Activated gamma-delta T cell (primary cell): ENCODE measurements around the gene NUMA1.

ENCODE experiments used
- DNase-seq: peaks from one replicate; lab custom pipeline; 2025; lab: John Stamatoyannopoulos, UW

The NUMA1 gene

DNA sequence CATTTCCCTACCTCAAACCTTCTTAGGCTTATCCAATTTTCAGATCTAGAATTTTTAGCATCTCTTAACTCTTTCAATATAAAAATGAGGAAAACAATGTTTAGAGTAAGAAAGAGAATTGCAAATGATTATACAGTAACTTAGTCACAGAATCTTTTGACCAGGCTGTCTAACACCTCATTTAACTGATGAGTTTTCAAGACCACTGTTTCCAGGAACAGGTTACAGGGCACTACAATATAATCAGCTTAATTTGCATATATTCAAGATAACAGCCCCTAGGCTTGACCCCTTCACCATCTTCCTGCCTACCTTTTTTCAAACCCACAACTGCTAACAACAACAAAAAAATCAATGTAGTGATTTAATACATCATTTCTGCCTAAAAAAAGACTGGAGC lies 12.7 kb downstream of the NUMA1 start:
- DNase-seq = no peak

DNA sequence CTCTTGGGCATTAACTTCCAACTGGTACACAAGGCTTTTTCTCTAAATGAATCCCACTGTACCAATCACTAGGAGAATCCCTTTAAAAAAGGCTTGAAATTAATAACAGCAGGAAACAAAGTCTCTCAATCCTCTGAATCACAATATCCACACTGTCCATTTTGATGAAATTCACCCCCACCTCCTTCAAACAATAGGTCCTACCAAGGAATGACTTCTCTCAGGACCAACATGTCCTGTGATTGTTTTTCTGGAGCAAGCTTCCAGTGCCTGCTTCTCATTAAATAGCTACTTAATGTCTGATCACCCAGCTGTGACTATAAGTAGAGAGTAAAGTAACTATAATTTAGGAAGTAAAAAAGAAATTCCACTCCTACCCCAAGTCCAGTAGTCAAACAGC lies 13.1 kb downstream of the NUMA1 start:
- no peak for DNase-seq

DNA sequence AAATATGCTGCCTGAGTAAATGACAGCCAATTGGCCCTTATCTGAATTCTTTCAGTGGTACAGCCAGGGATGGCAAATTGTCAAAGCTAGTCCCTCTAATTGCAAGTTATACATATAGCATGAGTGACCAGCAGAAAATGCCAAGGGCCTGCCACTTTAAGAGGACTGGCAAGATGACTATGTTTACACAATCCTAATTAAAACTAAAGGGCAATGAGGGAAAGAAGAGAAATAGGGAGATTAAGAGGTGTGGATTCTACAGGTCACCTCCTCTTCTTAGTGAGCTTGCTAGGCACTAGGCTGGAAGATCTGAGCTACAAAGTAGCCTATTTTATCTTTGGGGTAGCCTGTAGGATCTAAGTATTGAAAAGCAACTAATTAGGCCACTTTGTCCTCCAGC lies 13.5 kb downstream of the NUMA1 start:
- DNase-seq = no peak

DNA sequence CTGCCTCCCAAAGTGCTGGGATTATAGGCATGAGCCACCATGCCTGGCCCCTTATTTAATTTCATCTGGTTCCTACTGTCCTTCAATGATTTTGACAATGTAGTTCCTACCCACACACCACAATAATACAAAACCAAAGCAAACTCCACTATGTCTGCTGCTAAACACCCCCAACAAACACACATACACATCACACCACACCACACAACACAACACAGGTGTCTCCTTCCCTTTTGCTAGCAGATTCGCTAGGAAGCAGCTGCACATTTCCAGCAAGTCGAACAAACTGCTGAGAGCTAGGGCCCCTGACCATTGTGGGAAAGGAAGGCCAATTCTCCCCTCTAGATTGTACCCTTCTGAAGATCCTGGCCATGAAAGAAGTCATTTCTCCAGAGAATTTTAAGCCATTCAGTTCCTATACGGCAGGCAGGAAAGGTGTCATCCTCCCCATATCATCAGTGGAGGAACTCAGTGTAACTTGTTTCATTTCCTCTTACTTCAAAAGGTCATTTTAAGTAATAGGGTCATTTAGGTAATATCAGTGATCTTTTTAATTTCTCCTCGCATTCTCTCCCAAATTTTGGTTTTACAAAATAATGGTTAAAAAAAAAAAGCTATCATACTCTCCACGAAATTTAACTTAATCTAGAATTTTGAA lies 18.5 kb downstream of the NUMA1 start:
- DNase-seq = no peak

DNA sequence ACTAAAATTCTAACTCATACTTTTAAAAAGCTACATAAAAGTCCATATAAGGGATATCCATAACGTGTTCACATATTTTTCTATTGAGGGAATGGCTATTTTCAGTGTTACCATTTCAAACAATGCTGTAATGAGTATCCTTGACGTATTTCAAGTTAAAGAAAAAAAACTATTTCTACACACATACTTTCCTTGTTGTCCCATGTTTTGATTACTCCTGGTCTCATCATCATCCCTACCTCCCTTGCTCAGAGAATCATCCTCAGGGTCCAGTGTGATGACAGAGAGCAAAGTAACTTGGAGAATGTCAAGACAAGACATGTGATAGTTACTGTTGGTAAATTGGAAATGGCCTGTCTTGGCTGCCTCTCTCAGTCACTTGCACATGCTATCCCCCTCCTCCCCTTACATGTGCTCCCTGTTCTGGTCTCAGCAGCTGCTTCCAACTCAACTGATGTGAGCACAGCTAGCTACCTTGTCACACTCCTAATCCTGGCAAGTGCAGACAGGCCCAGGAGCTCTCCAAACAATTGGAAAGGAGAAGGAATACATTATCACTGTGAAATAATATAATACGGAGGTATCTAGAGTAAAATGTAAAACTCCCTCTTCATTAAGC lies 21.8 kb downstream of the NUMA1 start:
- no peak for DNase-seq

DNA sequence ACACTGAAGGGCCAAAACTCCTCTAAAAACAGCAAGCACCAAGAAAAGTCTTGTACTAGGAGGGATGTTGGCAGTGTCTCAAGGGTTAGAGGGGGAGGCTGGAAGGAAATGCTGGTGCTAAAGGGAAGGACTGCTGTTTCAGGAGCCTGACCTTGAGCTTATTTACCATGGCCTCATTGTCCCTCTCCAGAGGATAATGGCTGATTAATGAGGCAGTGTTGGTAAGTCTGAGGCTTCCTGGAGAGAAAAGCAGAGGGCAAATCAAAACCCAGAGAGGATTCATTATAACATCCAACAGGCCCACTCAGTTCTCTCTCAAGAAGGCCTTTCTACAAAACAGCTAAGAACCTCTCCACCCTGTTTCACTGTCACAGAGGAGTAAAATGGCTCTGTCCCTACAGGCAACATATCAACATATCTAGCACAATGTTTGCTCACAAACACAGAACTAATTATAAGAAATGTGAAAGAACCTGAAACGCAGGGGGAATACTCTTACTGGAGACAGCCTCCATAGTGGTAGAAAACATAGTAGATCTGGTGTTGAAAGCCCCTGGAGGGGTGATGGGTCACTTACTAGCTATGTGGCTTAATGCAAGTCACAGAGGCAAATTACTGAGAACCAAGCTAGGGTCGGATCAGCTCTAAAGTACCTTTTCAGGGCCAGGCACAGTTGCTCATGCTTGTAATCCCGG lies 31.4 kb downstream of the NUMA1 start:
- DNase-seq = no peak

DNA sequence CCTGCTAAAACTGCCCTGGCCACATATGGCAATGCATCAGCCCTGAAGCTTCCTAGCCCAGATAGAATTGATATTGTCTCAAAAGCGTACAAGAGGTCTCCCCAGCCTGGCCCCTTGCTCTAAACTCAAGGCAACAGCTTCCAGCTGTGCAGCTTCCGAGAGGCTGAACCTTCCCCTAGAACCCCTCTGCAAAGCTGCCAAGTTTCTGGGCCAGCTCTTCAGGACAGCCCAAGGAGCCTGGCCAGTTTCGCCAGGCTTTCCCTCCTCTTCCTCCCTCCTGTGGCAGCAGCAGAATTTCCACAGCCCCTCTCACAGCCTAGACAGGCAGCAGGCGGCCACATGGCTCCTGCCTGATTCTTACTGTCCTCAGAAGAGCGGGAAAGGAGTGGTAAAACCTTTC lies 34.5 kb downstream of the NUMA1 start:
- DNase-seq = no peak

DNA sequence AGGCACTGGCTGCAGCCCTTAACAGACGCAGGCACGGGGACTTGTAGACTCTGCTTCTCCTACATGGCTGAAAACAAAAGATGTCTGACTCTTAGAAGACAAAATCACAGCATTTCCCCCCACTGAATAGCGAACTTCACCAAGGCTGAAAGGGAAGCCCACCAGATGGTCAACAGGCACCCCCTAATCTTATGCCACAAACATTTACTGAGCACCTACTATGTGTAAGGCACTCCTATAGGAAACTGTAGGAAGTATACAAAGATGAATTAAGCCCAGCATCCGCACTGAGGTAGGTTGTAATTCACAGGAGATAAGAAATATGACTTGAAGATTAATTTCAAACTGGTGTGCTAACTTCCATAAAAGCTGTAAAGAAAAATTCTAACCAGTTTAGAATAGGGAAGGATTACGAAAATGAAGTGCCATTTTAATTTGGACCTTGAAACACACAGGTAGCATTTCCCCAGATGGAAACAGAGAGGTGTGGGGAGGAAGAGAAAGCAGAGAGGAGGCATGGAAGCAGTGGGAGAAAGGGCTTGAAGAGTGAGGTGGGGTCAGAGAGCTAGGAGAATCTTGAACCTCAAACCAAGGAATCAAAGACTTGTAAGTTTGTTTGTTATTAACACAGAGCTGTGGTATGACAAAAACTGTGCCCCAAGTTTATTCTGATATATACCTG lies 38.1 kb downstream of the NUMA1 start:
- DNase-seq = no peak

DNA sequence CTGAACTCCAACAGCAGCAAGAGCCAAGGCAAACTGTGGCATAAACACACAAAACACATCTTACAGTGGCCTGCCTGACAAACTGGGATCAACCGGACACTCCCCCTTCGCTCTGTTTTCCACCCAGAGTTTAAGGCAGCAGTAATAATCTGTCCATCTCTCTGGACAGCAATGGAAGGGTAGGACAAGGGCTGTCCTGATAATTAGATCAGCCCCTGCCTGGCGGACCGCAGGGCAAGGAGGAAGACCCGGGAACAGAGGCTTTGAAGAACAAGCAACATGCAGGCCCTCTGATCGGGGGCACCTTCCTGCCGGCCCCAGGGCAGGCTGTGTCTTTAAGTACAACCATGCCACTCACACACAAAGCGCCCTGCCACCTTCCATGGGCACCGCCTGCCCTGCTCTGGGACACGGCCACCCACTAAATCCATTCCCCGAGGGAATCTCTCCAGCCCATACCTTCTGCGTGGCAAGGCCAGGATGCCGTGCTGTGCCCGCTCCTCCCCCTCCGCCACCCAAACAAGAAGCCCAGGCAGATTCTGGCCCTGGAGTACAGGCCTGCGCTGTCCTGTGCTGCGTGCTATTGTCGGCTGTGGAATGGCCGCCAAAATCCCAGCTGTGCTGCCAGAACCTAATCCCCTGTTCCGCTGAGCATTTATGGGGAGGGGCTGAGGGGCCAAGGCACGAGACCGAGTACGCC lies 38.8 kb downstream of the NUMA1 start:
- no peak for DNase-seq

DNA sequence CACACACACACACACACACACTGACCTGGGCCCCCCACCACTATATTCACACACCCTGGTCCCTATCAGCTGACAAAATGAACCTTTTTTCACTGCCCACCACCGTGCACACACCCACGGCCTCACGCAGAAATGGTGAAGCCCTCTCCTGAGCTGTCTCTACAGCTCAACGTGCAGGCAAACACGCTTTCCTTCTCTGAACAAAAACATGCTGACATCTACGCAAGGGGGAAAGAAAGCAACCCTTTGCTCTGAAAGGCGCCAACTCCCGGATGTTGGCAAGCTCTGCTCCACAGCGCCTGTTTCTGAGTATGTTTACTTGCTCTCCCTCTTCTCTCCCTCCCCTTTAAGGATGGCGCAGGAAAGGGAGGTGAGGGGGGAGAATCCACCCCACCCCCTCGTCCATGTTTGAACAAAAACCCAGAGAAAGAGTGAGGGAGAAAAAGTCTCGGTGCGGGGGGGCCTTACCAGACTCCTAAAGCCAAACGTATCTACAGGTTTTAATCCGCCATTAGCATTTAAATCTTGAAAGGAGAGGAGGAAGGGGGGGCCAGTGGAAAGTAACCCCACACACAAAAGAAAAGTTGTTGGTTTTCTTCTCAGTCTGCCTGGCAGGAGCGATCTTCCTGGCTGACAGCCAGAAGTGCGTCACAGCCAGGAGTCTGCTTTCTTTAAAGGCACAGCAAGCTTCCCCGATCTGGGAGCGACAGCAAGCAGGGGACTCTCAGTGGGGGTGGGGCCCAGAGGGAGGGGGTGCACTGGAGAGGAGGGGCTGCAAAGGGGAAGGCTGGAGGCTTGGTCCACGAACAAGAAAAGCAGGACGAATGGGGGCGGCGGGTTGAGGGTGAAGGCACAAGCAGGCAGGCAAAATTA lies 39.6 kb downstream of the NUMA1 start:
- no peak for DNase-seq

DNA sequence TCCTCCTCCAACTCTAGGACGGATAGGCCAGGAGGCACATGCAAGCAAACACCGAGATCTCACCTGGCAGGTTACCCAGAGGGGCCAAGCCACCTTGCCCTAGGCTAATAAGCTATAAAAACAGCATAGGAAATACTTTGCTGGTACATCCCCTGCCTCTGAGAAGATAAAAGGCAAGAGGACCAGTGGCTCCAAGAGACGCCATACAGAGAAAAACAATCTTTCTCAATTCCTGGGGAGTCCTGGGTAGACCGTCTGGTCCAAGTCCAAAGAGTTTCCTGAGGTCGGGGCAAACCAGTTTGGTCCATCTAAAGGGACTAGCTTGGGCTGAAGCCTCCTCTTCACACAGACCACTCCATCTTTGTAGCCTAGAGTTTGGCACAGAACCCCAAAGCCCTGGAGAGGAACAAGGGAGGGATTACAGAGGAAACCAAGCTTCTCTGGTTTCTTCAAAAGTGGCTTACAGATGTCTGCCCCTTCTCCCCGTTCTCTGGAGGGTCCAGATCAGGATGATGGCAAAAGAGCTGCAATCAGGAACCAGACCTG lies 40.4 kb downstream of the NUMA1 start:
- DNase-seq = no peak

DNA sequence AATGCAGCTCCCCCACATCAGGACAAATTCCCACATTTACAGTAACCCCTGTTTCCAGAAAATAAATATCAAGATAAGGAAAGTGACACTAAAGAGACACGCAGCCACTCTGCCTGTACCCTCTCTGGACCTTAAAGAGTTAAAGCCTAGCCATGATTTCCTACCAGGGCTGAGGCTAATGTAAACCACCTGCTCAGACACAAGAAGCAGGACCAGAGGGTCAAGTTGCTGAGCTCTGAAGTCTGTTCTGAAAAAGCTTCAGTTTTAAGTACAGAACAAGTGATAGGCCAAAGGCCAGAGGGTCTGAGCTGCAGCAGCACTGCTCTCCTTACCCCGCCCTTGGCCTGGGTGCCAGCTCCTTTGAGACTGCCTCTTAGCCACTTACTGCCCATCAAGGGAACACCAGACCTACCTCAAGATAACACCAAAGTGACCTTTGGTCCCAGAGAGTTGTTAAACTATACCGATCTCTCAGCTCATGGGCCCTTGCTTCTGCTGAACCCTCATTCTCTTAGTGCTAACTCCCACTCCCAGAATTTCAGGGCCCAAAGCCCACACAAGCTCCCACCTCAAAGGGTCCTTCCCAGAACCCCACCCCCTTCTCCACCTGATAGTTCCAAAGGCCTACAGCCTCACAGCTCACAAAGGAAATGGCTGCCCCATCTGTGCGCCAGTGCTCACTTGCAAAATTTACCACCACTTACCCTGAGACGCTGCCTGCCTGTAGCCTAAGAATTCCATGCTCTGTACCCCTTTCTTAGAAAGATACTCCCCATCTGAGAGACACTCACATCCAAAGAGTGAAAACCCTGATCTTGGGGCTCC lies 41.1 kb downstream of the NUMA1 start:
- DNase-seq = no peak

DNA sequence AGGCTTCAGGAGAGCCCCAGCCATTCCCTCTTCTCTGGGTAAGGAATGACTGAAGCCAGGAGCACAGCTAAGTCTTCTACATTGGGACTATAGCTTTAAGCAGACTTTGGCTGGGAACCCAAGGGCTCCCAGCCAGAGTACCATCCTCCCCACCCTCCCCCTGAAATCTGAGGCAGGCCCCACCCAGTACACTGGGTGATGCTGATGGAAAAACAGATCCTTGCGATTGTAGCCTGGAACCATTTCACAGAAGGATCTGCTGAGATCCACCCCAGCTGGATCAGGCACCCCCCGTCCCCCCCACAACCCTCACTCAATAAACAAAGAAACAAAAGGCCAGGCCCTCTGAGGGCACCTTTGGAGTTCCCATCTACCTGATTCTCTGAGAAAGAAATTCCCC lies 41.9 kb downstream of the NUMA1 start:
- no peak for DNase-seq

DNA sequence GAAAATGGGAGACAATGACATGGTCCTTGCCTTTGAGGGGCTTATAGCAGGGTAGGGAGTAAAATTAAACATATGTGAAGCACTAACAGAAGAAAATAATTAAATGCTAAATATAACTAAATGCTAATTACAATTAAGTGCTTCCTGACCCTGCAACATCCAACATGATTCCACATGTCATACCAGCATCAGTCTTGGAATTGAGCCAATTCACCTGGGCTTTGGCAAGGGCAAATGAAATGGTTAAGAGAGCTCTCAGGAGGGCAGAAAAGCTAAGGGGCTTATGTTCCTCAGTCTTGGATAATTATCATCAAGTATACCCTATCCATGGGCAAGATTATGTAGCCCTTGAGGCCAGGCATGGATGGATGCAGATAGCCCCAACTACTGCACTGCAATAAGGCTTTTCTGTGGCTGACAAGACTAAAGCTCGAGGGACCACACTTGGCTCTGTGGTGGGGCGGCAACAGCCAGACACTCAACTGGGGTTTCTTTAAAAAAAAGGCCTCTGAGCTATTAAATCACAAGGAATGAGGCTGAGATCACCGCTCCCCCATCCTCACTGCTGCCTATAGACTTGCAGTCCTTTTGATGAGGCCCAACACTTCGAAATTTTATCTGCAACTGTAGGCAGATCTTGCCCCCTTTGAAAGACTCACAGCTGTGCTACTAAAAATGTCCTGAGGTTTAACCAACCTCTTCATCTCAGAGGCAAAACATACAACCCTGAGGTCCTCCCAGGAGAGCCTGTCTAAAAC lies 42.6 kb downstream of the NUMA1 start:
- no peak for DNase-seq

DNA sequence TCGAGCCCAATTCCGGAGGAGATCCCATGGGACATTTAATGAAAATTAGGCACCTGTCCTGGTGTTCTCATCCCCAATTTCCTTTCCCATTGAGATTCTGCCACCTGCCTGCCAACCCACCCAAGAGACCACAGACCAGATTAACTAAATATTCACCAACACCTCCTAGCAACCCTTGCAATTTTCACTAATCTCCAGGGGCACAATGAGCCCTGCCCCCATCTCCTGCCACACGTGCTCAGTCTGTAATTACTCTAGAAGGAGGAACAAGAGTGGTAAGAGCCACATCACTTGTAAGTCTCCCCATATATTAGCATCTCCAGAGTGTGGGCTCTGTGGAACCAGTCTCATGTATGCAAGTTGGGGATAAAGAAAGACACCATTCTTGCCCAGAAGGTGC lies 43.7 kb downstream of the NUMA1 start:
- DNase-seq = no peak

DNA sequence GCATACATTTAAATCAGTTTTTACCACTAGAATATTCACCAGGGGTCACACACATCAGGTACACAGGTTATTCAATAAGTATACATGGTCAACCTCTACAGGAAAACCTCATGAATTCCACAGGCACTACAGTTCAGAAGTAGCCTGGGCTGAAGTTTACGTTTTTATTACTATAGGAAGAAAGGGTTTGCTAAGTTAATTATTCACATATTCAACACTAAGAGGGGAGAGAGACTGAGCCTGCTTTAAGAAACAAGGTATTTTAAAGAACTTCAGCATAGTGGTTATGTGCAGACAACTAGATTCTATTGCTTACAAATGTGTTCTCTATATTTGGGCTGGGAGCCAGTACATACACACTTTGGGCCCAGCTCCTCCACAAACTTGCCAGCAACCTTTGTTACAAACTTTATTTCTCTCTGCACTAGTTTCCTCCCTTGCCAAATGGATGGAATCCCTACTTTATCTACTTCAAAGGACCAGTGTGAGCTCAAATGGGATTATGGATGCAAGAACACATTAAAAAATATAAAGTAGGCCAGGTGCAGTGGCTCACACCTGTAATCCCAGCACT lies 49.8 kb downstream of the NUMA1 start:
- DNase-seq = no peak

DNA sequence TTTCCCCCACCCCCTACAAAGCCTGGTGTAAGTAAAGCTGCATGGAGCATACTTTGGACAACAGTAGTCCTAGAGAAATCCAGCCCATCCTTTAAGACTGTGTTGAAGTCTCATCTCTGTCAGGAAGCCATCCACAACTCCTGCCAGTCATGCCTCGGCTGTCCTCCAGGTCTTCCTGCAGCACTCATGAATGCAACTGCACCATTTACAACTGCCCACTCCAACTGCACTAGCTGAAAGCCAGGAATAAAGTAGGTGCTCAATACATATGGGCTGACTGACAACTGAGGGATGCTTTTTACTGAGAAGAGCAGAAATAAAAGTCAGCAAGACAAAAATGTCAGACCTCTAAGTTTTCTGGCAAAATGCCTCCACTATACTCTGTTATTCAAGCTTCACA lies 54.3 kb downstream of the NUMA1 start:
- no peak for DNase-seq

DNA sequence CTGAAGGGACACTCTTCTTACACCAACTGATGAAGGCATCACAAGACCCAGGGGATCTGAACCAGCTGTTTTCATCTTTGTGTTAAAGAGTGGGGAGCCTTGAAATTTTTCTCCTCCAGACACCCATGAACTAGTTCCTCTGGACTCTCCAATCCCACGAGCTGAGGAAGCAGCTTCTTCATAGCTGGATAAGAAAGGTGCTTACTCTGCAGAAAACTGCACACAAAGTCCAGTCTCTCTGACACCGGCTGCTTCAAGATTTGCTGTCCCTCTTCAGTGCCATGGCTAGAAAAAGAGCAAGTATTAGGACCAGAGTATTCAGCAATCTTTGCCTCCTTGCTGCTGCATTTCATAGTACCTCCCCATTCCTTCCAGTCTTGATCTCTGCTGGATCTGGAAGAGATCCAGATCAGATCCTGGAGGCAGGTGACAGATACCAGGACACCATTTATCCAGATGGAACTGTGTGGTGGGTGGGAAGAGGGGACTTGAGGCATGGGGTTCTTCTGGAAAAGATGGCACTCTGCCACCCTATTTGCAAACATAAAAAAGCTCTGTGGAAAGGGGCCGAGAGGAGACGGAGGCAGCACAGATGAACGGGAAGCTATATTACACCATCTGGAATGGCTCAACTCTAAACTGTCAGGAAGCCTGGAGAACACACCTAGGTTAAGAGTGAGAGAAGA lies 56.1 kb downstream of the NUMA1 start:
- no peak for DNase-seq
